MM.1S (cell line): ENCODE data around the gene S100A8.

Experiments used
- DNase-seq: peaks from one replicate; pipeline ENCODE4 v3.0.0-alpha.2; 2015
- H2AFZ ChIP-seq: fragments of 300-600 bp; sonication (generic); 2 replicates; pipeline ENCODE4 v1.6.0; 2016; ENCODE audit warnings: antibody characterized with exemption, low read length
- H3F3A ChIP-seq: fragments of 300-600 bp; sonication (generic); 2 replicates; pipeline ENCODE4 v1.6.1; 2016; ENCODE audit warnings: mild to moderate bottlenecking, antibody characterized with exemption, low read length, moderate library complexity, mixed read lengths; ENCODE audit not compliant: insufficient read depth
- H3K27ac ChIP-seq: fragments of 300-600 bp; sonication (generic); 2 replicates; pipeline ENCODE4 v1.5.1; 2016; ENCODE audit warnings: mild to moderate bottlenecking, low read length
- H3K27me3 ChIP-seq: fragments of 300-600 bp; sonication (generic); replicated peaks from 2 replicates; pipeline ENCODE4 v1.6.0; 2016; ENCODE audit warnings: low read length; ENCODE audit not compliant: insufficient read depth
- H3K36me3 ChIP-seq: fragments of 300-600 bp; sonication (generic); replicated peaks from 2 replicates; pipeline ENCODE4 v1.6.1; 2016; ENCODE audit warnings: mild to moderate bottlenecking, low read length, mixed read lengths; ENCODE audit not compliant: insufficient read depth
- H3K4me1 ChIP-seq: fragments of 300-600 bp; sonication (generic); 2 replicates; pipeline ENCODE4 v1.6.1; 2016; ENCODE audit warnings: low read length, mixed read lengths
- H3K4me2 ChIP-seq: fragments of 300-600 bp; sonication (generic); 2 replicates; pipeline ENCODE4 v1.6.0; 2016; ENCODE audit warnings: low read depth, low read length
- H3K4me3 ChIP-seq: fragments of 300-600 bp; sonication (generic); 2 replicates; pipeline ENCODE4 v1.5.1; 2016; ENCODE audit warnings: low read length, mixed read lengths
- H3K79me2 ChIP-seq: fragments of 300-600 bp; sonication (generic); 2 replicates; pipeline ENCODE4 v1.6.1; 2016; ENCODE audit warnings: mixed run types, low read length, mixed read lengths
- H3K9ac ChIP-seq: fragments of 300-600 bp; sonication (generic); 2 replicates; pipeline ENCODE4 v1.6.1; 2016; ENCODE audit warnings: low read length, mixed read lengths
- H3K9me2 ChIP-seq: fragments of 300-600 bp; sonication (generic); replicated peaks from 2 replicates; pipeline ENCODE4 v1.6.1; 2016; ENCODE audit warnings: mild to moderate bottlenecking, low read length, mixed read lengths; ENCODE audit not compliant: insufficient read depth
- H3K9me3 ChIP-seq: fragments of 300-600 bp; sonication (generic); replicated peaks from 2 replicates; pipeline ENCODE4 v1.6.1; 2016; ENCODE audit warnings: mild to moderate bottlenecking, low read length, mixed read lengths; ENCODE audit not compliant: insufficient read depth
- H4K20me1 ChIP-seq: fragments of 300-600 bp; sonication (generic); 2 replicates; pipeline ENCODE4 v1.6.1; 2016; ENCODE audit warnings: mild to moderate bottlenecking, low read length, moderate library complexity, mixed read lengths; ENCODE audit not compliant: insufficient read depth
- EZH2 ChIP-seq: fragments of 300-600 bp; sonication (generic); optimal IDR thresholded peaks from 2 replicates; pipeline ENCODE3; 2017; ENCODE audit warnings: low read depth, mild to moderate bottlenecking, antibody characterized with exemption, low read length, mixed read lengths
- EZH2phosphoT487 ChIP-seq: fragments of 300-600 bp; sonication (generic); IDR thresholded peaks from 2 replicates; pipeline ENCODE4 v1.6.1; 2018; ENCODE audit warnings: antibody characterized with exemption, low read length
- TF ChIP-seq, protein P1 (sequence below): fragments of 300-600 bp; sonication (generic); IDR thresholded peaks from 2 replicates; pipeline ENCODE4 v1.5.1; 2016; ENCODE audit warnings: antibody characterized with exemption, low read length, mixed read lengths

S100A8 gene

DNA sequence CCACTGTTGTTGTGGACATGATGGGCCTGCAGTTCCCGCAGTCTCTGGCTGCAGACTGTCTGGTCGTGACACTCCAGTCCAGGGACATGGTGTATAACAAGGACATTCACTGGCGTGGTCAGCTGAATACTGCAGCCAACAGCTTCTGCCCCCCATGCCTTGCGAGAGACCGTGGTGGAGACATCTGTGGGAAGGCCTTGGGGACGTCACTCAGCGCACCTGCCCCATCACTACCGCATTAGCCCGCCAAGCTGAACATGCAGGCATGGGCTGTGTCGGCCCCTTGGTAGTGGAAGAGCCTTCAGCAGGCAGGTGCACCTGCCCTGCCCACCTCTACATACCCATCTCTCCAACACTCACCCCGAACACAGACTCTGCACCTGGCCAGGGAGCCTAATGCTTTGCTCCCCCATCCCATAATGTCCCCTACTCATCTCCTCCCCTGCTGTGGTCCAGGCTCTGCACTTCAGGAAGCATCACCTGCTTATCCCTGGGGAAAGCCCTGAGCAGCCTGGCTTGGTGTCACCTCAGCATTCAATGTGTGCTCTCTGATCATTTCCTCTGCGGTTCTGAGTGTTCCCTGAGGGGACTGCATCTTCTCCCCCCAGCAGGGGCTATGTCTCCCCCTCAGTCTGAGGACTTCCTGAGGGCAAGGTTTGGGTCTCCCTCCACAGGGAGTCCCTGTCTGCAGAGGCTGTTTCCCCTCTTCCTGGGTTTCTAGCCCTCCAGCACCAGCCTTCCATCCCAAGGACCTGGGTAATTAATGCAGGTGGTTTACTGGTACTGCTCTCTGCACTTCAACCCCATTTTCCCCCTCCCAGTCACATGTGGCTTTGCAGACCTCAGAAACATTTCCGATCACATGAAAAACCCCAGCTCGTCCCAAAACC lies 45.4 kb downstream of the S100A8 start:
- Histone ChIP-seq H3K79me2 (no peaks in the 10 kb centered on the region), H3K9me2 (no peaks in the 10 kb centered on the region), H3K4me3 (no peak overlapping the region), H3K27me3 (no peaks in the 10 kb centered on the region), H3K4me2 (0 out of 2 replicates have a peak overlapping the region, but pooled peaks have one; percentile 8), H3K4me1 (peaks cover 29% of the 10 kb centered on the region), H3K9ac (no peak overlapping the region), H3K36me3 (no peaks in the 10 kb centered on the region), H3F3A (peaks cover 10% of the 10 kb centered on the region; the same call in 1 of the 2 replicates), H3K27ac (no peak overlapping the region), H2AFZ (no peak overlapping the region), H3K9me3 (no peaks in the 10 kb centered on the region), H4K20me1 (no peaks in the 10 kb centered on the region)
- no peak for TF ChIP-seq EZH2phosphoT487
- TF ChIP-seq EZH2: no peak
- TF ChIP-seq, protein P1, sequence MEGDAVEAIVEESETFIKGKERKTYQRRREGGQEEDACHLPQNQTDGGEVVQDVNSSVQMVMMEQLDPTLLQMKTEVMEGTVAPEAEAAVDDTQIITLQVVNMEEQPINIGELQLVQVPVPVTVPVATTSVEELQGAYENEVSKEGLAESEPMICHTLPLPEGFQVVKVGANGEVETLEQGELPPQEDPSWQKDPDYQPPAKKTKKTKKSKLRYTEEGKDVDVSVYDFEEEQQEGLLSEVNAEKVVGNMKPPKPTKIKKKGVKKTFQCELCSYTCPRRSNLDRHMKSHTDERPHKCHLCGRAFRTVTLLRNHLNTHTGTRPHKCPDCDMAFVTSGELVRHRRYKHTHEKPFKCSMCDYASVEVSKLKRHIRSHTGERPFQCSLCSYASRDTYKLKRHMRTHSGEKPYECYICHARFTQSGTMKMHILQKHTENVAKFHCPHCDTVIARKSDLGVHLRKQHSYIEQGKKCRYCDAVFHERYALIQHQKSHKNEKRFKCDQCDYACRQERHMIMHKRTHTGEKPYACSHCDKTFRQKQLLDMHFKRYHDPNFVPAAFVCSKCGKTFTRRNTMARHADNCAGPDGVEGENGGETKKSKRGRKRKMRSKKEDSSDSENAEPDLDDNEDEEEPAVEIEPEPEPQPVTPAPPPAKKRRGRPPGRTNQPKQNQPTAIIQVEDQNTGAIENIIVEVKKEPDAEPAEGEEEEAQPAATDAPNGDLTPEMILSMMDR: no peak
- no peak for DNase-seq

GRCh38 chr1:153344718-153345025 lies 46.2 kb downstream of the S100A8 start:
- TF ChIP-seq EZH2phosphoT487 (no peak), EZH2 (no peak)
- TF ChIP-seq, protein P1: no peak
- H3K4me1 ChIP-seq: peaks cover 29% of the 10 kb centered on the region
- H4K20me1 ChIP-seq: no peaks in the 10 kb centered on the region
- no peak overlapping the region; the same call in 1 of the 2 replicates for H2AFZ ChIP-seq
- H3K9me2 ChIP-seq: no peaks in the 10 kb centered on the region
- DNase-seq: no peak
- H3K9me3 ChIP-seq: no peaks in the 10 kb centered on the region
- no peak overlapping the region for H3K4me2 ChIP-seq
- no peaks in the 10 kb centered on the region for H3K79me2 ChIP-seq
- H3F3A ChIP-seq: peaks cover 10% of the 10 kb centered on the region; the same call in 1 of the 2 replicates
- no peak overlapping the region for H3K9ac ChIP-seq
- H3K4me3 ChIP-seq: no peak overlapping the region
- H3K36me3 ChIP-seq: no peaks in the 10 kb centered on the region
- no peaks in the 10 kb centered on the region for H3K27me3 ChIP-seq
- H3K27ac ChIP-seq: no peak overlapping the region

DNA sequence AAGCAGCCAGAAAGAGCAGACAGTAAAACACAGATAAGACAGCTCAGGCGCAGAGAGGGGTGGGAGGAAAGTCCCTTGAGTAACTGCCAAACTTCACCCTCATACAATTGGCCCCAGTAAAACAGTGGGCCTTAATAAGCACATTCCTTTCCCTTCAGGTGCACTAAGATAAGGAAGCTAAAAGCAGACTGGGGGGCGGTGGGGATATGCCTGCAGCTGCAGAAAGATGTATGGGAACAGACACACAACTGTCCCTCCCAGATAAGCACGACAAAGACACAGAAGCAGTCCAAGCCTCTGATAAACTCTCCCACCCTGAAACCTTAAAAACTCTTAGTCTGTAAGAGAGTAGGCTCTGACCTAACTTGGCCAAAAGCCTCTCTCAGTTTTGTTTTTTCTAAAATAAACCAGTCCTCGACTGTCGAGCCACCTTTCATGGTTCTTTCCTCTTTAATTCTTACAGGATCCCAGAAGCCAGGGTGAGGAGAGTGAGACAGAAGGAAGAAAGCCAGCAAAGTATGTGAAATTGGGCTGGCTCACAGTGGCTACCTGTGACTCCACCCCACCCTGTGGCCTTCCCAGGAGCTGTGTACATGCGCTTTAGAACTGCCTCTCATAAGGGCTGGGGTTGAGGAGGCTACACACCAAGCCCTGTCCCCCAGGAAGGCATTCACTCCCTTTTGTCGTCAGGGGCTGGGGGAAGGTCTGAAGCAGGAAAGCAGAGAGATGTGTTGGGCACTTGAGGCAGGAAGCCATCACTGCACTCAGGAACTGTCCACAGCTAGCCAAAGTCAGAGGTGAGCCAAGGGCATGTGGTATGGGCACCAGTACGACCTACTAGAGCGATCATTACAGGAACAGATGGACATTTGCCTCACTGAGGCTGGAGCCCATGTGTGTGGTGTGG lies 46.8 kb downstream of the S100A8 start:
- no peaks in the 10 kb centered on the region for H4K20me1 ChIP-seq
- H3K9me2 ChIP-seq: no peaks in the 10 kb centered on the region
- H3K27me3 ChIP-seq: no peaks in the 10 kb centered on the region
- TF ChIP-seq EZH2 (no peak), EZH2phosphoT487 (no peak)
- TF ChIP-seq, protein P1: no peak
- no peak overlapping the region for H3K9ac ChIP-seq
- H3K36me3 ChIP-seq: no peaks in the 10 kb centered on the region
- peak overlapping the region; percentile 42; the same call in 1 of the 2 replicates for H3K27ac ChIP-seq
- peaks cover 29% of the 10 kb centered on the region for H3K4me1 ChIP-seq
- H3K79me2 ChIP-seq: no peaks in the 10 kb centered on the region
- H3K4me2 ChIP-seq: peak overlapping the region; percentile 21; the same call in 1 of the 2 replicates
- H3K9me3 ChIP-seq: no peaks in the 10 kb centered on the region
- H3F3A ChIP-seq: peaks cover 10% of the 10 kb centered on the region; the same call in 1 of the 2 replicates
- no peak overlapping the region for H3K4me3 ChIP-seq
- peak; percentile 56 for DNase-seq
- H2AFZ ChIP-seq: peak overlapping the region; percentile 45
